ENCODE data around the gene ZNF664.

ZNF664 gene

GRCh38 chr12:123956249-123956648, 16.8 kb upstream of the ZNF664 start:
- Histone ChIP-seq H3K27ac (ENCODE audit: low read depth, low read length) (no peak overlapping the region), H3K4me1 (ENCODE audit: control insufficient read depth, insufficient read depth, low read length) (peaks cover 2% of the 10 kb centered on the region), H3K36me3 (ENCODE audit: control insufficient read depth, insufficient read depth, low read length) (no peaks in the 10 kb centered on the region), H3K27me3 (ENCODE audit: control insufficient read depth, insufficient read depth, low read length) (no peaks in the 10 kb centered on the region), H3K9ac (ENCODE audit: low read length) (no peak overlapping the region), H3K4me3 (ENCODE audit: low read length) (no peak overlapping the region)

GRCh38 chr12:123957196-123957595, 15.8 kb upstream of the ZNF664 start:
- no peak overlapping the region for H3K9ac ChIP-seq (ENCODE audit: low read length)

GRCh38 chr12:123958462-123958861, 14.6 kb upstream of the ZNF664 start:
- H3K4me1 ChIP-seq (ENCODE audit: control insufficient read depth, insufficient read depth, low read length) = peaks cover 2% of the 10 kb centered on the region
- no peak overlapping the region for H3K4me3 ChIP-seq (ENCODE audit: low read length)
- H3K27ac ChIP-seq (ENCODE audit: low read depth, low read length) = peak overlapping the region; percentile 48
- H3K27me3 ChIP-seq (ENCODE audit: control insufficient read depth, insufficient read depth, low read length) = no peaks in the 10 kb centered on the region
- no peaks in the 10 kb centered on the region for H3K36me3 ChIP-seq (ENCODE audit: control insufficient read depth, insufficient read depth, low read length)
- H3K9ac ChIP-seq (ENCODE audit: low read length) = no peak overlapping the region

More at GRCh38 chr12:123957196-123957595, 15.8 kb upstream of the ZNF664 start:
- no peaks in the 10 kb centered on the region for H3K27me3 ChIP-seq (ENCODE audit: control insufficient read depth, insufficient read depth, low read length)
- no peak overlapping the region for H3K4me3 ChIP-seq (ENCODE audit: low read length)
- H3K4me1 ChIP-seq (ENCODE audit: control insufficient read depth, insufficient read depth, low read length) = peaks cover 2% of the 10 kb centered on the region
- H3K27ac ChIP-seq (ENCODE audit: low read depth, low read length) = no peak overlapping the region
- no peaks in the 10 kb centered on the region for H3K36me3 ChIP-seq (ENCODE audit: control insufficient read depth, insufficient read depth, low read length)

- no peak overlapping the region for H3K9ac ChIP-seq (ENCODE audit: low read length)
- no peaks in the 10 kb centered on the region for H3K36me3 ChIP-seq (ENCODE audit: control insufficient read depth, insufficient read depth, low read length)
- peak overlapping the region; percentile 48 for H3K27ac ChIP-seq (ENCODE audit: low read depth, low read length)
- H3K27me3 ChIP-seq (ENCODE audit: control insufficient read depth, insufficient read depth, low read length) = no peaks in the 10 kb centered on the region
- peaks cover 2% of the 10 kb centered on the region for H3K4me1 ChIP-seq (ENCODE audit: control insufficient read depth, insufficient read depth, low read length)
- no peak overlapping the region for H3K4me3 ChIP-seq (ENCODE audit: low read length)
Observed at GRCh38 chr12:123958876-123959275, 14.1 kb upstream of the ZNF664 start.

- H3K27ac ChIP-seq (ENCODE audit: low read depth, low read length) = no peak overlapping the region
- no peaks in the 10 kb centered on the region for H3K27me3 ChIP-seq (ENCODE audit: control insufficient read depth, insufficient read depth, low read length)
- no peak overlapping the region for H3K9ac ChIP-seq (ENCODE audit: low read length)
- peaks cover 2% of the 10 kb centered on the region for H3K4me1 ChIP-seq (ENCODE audit: control insufficient read depth, insufficient read depth, low read length)
- H3K36me3 ChIP-seq (ENCODE audit: control insufficient read depth, insufficient read depth, low read length) = no peaks in the 10 kb centered on the region
- no peak overlapping the region for H3K4me3 ChIP-seq (ENCODE audit: low read length)
Observed at GRCh38 chr12:123960029-123960735, 12.8 kb upstream of the ZNF664 start.

- Histone ChIP-seq H3K36me3 (ENCODE audit: control insufficient read depth, insufficient read depth, low read length) (no peaks in the 10 kb centered on the region), H3K4me3 (ENCODE audit: low read length) (no peak overlapping the region), H3K27ac (ENCODE audit: low read depth, low read length) (no peak overlapping the region), H3K27me3 (ENCODE audit: control insufficient read depth, insufficient read depth, low read length) (no peaks in the 10 kb centered on the region), H3K4me1 (ENCODE audit: control insufficient read depth, insufficient read depth, low read length) (peaks cover 2% of the 10 kb centered on the region), H3K9ac (ENCODE audit: low read length) (no peak overlapping the region)
Observed at GRCh38 chr12:123960856-123961255, 12.2 kb upstream of the ZNF664 start.

- H3K9ac ChIP-seq (ENCODE audit: low read length) = no peak overlapping the region
- no peak overlapping the region for H3K4me3 ChIP-seq (ENCODE audit: low read length)
- peaks cover 2% of the 10 kb centered on the region for H3K4me1 ChIP-seq (ENCODE audit: control insufficient read depth, insufficient read depth, low read length)
- H3K36me3 ChIP-seq (ENCODE audit: control insufficient read depth, insufficient read depth, low read length) = no peaks in the 10 kb centered on the region
- no peak overlapping the region for H3K27ac ChIP-seq (ENCODE audit: low read depth, low read length)
- H3K27me3 ChIP-seq (ENCODE audit: control insufficient read depth, insufficient read depth, low read length) = no peaks in the 10 kb centered on the region
Observed at GRCh38 chr12:123961585-123962345, 11.2 kb upstream of the ZNF664 start.

- Histone ChIP-seq H3K36me3 (ENCODE audit: control insufficient read depth, insufficient read depth, low read length) (no peaks in the 10 kb centered on the region), H3K9ac (ENCODE audit: low read length) (no peak overlapping the region), H3K4me1 (ENCODE audit: control insufficient read depth, insufficient read depth, low read length) (peaks cover 2% of the 10 kb centered on the region), H3K4me3 (ENCODE audit: low read length) (no peak overlapping the region), H3K27ac (ENCODE audit: low read depth, low read length) (no peak overlapping the region), H3K27me3 (ENCODE audit: control insufficient read depth, insufficient read depth, low read length) (no peaks in the 10 kb centered on the region)
Observed at GRCh38 chr12:123962513-123962912, 10.5 kb upstream of the ZNF664 start.

- Histone ChIP-seq H3K36me3 (ENCODE audit: control insufficient read depth, insufficient read depth, low read length) (no peaks in the 10 kb centered on the region), H3K27me3 (ENCODE audit: control insufficient read depth, insufficient read depth, low read length) (no peaks in the 10 kb centered on the region), H3K9ac (ENCODE audit: low read length) (no peak overlapping the region), H3K4me1 (ENCODE audit: control insufficient read depth, insufficient read depth, low read length) (no peaks in the 10 kb centered on the region), H3K4me3 (ENCODE audit: low read length) (no peak overlapping the region), H3K27ac (ENCODE audit: low read depth, low read length) (no peak overlapping the region)
Observed at GRCh38 chr12:123963821-123964220, 9.2 kb upstream of the ZNF664 start.

- Histone ChIP-seq H3K27me3 (ENCODE audit: control insufficient read depth, insufficient read depth, low read length) (no peaks in the 10 kb centered on the region), H3K27ac (ENCODE audit: low read depth, low read length) (no peak overlapping the region), H3K4me3 (ENCODE audit: low read length) (no peak overlapping the region), H3K36me3 (ENCODE audit: control insufficient read depth, insufficient read depth, low read length) (no peaks in the 10 kb centered on the region), H3K9ac (ENCODE audit: low read length) (no peak overlapping the region), H3K4me1 (ENCODE audit: control insufficient read depth, insufficient read depth, low read length) (peaks cover 3% of the 10 kb centered on the region)
Observed at GRCh38 chr12:123965382-123965781, 7.6 kb upstream of the ZNF664 start.

- peaks cover 3% of the 10 kb centered on the region for H3K4me1 ChIP-seq (ENCODE audit: control insufficient read depth, insufficient read depth, low read length)
Observed at GRCh38 chr12:123966596-123966995, 6.4 kb upstream of the ZNF664 start.

GRCh38 chr12:123967121-123967586, 5.9 kb upstream of the ZNF664 start:
- peaks cover 3% of the 10 kb centered on the region for H3K4me1 ChIP-seq (ENCODE audit: control insufficient read depth, insufficient read depth, low read length)
- no peak overlapping the region for H3K9ac ChIP-seq (ENCODE audit: low read length)
- H3K36me3 ChIP-seq (ENCODE audit: control insufficient read depth, insufficient read depth, low read length) = no peaks in the 10 kb centered on the region
- no peak overlapping the region for H3K27ac ChIP-seq (ENCODE audit: low read depth, low read length)
- H3K27me3 ChIP-seq (ENCODE audit: control insufficient read depth, insufficient read depth, low read length) = no peaks in the 10 kb centered on the region
- no peak overlapping the region for H3K4me3 ChIP-seq (ENCODE audit: low read length)

More at GRCh38 chr12:123966596-123966995, 6.4 kb upstream of the ZNF664 start:
- H3K4me3 ChIP-seq (ENCODE audit: low read length) = no peak overlapping the region
- no peaks in the 10 kb centered on the region for H3K36me3 ChIP-seq (ENCODE audit: control insufficient read depth, insufficient read depth, low read length)
- no peak overlapping the region for H3K27ac ChIP-seq (ENCODE audit: low read depth, low read length)
- no peak overlapping the region for H3K9ac ChIP-seq (ENCODE audit: low read length)
- H3K27me3 ChIP-seq (ENCODE audit: control insufficient read depth, insufficient read depth, low read length) = no peaks in the 10 kb centered on the region

GRCh38 chr12:123971449-123971769, 1.6 kb upstream of the ZNF664 start:
- Histone ChIP-seq H3K9ac (ENCODE audit: low read length) (peak overlapping the region; percentile 83), H3K36me3 (ENCODE audit: control insufficient read depth, insufficient read depth, low read length) (no peaks in the 10 kb centered on the region), H3K4me1 (ENCODE audit: control insufficient read depth, insufficient read depth, low read length) (peaks cover 7% of the 10 kb centered on the region), H3K4me3 (ENCODE audit: low read length) (peak overlapping the region; percentile 90), H3K27ac (ENCODE audit: low read depth, low read length) (peak overlapping the region; percentile 88), H3K27me3 (ENCODE audit: control insufficient read depth, insufficient read depth, low read length) (no peaks in the 10 kb centered on the region)
